HEK293 (cell line): ENCODE data around the gene PCDHA2.

ENCODE experiments used
- CTCF ChIP-seq: fragments of 450-650 bp; formaldehyde crosslinking; IDR thresholded peaks from 2 replicates; pipeline ENCODE4 v1.5.1; 2016; ENCODE audit warnings: missing biosample characterization, missing genetic modification characterization
- PBX3 ChIP-seq: sonication (generic); formaldehyde crosslinking; IDR thresholded peaks from 2 replicates; pipeline ENCODE4 v1.8.1; 2022; ENCODE audit warnings: mild to moderate bottlenecking, moderate library complexity, missing genetic modification reagents
- ZNF514 ChIP-seq: fragments of 450-650 bp; formaldehyde crosslinking; IDR thresholded peaks from 2 replicates; pipeline ENCODE4 v1.5.1; 2016; ENCODE audit warnings: missing biosample characterization, missing genetic modification characterization
- ZNF623 ChIP-seq: fragments of 450-650 bp; formaldehyde crosslinking; IDR thresholded peaks from 2 replicates; pipeline ENCODE4 v1.5.1; 2016; ENCODE audit warnings: missing biosample characterization, missing genetic modification characterization
- TF ChIP-seq, protein P1 (sequence below): fragments of 450-650 bp; formaldehyde crosslinking; IDR thresholded peaks from 2 replicates; pipeline ENCODE4 v1.5.1; 2016; ENCODE audit warnings: missing biosample characterization, missing genetic modification characterization
- TF ChIP-seq, protein P2 (sequence below): fragments of 450-650 bp; formaldehyde crosslinking; IDR thresholded peaks from 2 replicates; pipeline ENCODE4 v1.5.1; 2016; ENCODE audit warnings: missing biosample characterization, missing genetic modification characterization

DNA sequence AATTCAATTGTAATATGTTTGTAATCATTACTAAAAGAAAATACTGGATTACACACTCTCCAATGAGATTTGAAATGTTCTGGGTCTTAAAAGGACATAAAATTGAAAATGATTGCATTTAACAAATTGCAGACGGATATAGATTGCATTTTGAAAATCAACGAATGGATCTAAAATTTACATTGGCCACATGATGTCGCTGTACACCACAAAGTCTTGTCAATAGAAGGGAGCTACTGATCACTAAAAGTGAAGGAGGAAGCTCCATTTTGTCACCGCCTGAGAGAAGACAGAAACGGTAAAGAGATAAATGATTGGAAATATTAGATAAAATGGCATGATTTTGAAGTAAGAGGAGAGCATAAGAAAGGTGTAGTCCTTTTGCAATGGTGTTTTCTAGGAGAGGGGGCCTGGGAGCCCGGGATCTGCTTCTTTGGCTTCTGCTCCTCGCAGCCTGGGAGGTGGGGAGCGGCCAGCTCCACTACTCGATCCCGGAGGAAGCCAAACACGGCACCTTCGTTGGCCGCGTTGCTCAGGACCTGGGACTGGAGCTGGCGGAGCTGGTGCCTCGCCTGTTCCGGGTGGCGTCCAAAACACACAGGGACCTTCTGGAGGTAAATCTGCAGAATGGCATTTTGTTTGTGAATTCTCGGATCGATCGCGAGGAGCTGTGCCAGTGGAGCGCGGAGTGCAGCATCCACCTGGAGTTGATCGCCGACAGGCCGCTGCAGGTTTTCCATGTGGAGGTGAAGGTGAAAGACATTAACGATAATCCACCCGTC is 8.6 kb upstream of the PCDHA2 start, which contains the start of gene PCDHA1:
- no peak for TF ChIP-seq CTCF (tag by site-specific recombination)
- TF ChIP-seq, protein P1, sequence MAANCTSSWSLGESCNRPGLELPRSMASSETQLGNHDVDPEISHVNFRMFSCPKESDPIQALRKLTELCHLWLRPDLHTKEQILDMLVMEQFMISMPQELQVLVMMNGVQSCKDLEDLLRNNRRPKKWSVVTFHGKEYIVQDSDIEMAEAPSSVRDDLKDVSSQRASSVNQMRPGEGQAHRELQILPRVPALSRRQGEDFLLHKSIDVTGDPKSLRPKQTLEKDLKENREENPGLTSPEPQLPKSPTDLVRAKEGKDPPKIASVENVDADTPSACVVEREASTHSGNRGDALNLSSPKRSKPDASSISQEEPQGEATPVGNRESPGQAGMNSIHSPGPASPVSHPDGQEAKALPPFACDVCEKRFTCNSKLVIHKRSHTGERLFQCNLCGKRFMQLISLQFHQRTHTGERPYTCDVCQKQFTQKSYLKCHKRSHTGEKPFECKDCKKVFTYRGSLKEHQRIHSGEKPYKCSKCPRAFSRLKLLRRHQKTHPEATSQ (tag by site-specific recombination) = no peak
- TF ChIP-seq, protein P2, sequence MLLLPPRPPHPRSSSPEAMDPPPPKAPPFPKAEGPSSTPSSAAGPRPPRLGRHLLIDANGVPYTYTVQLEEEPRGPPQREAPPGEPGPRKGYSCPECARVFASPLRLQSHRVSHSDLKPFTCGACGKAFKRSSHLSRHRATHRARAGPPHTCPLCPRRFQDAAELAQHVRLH (tag by site-specific recombination) = no peak
- no peak for TF ChIP-seq PBX3 (CRISPR knock-in tag)
- no peak for TF ChIP-seq ZNF623 (tag by site-specific recombination)
- TF ChIP-seq ZNF514 (tag by site-specific recombination) = no peak
